GM12878 (cell line): Measurements from ENCODE around the gene NDUFS6. TPM values are rescaled to one million over a fixed set of nuclear protein-coding genes. Genes with fewer than 3 reads are reported as not detected.

ENCODE experiments used
- ATAC-seq: fragments of 200-7000 bp; cut with Tn5 transposase; 3 replicates; pipeline ENCODE4 v1.9.1; 2020; ENCODE audit warnings: mild to moderate bottlenecking, moderate library complexity
- BruUV-seq: library from RNA; stranded (reverse); fragments of 400-500 nt; replicated peaks from 2 replicates; lab custom pipeline; 2021; lab: Mats Ljungman, UMichigan
- CTCF ChIA-PET: fragments of 300-600 bp; sonication (Branson Sonifier 250); formaldehyde crosslinking; extraction: SDS; loops from one replicate; lab custom pipeline; 2021; ENCODE audit warnings: inconsistent platforms; lab: Yijun Ruan, JAX
- POLR2A ChIA-PET: fragments of 350-600 bp; formaldehyde crosslinking; extraction: SDS; loops from one replicate; lab custom pipeline; 2021; ENCODE audit warnings: inconsistent platforms; lab: Charles Lee
- RAD21 ChIA-PET: fragments of 300-600 bp; sonication (Branson Sonifier 250); formaldehyde crosslinking; loops from one replicate; lab custom pipeline; 2023; ENCODE audit warnings: antibody characterized with exemption; ENCODE audit not compliant: unreplicated experiment; lab: Charles Lee
- SMC1A ChIA-PET: fragments of 300-600 bp; sonication (Branson Sonifier 250); formaldehyde crosslinking; loops from one replicate; lab custom pipeline; 2023; ENCODE audit not compliant: unreplicated experiment, uncharacterized antibody; lab: Charles Lee
- DNase-seq: peaks from one replicate; pipeline ENCODE4 v3.0.0-alpha.2; 2011; ENCODE audit warnings: low read depth, low spot score
- FAIRE-seq: peaks from 3 replicates; lab custom pipeline; 2011; peaks lifted over from hg19 to GRCh38; lab: Jason Lieb, UNC
- H2AFZ ChIP-seq: 2 replicates; pipeline ENCODE4 v1.6.0; 2011; ENCODE audit warnings: low read depth, low read length, control low read depth; ENCODE audit not compliant: control insufficient read depth
- H3K27ac ChIP-seq: 2 replicates; pipeline ENCODE4 v1.5.1; 2011; ENCODE audit warnings: control low read depth; ENCODE audit not compliant: control insufficient read depth, insufficient read depth
- H3K27me3 ChIP-seq, 2 experiments: replicated peaks in 1 of 2; 2 replicates each; pipeline versions ENCODE4 v1.6.0 to v1.6.1; 2011; ENCODE audit warnings: low read length in 1 of 2; ENCODE audit not compliant: control insufficient read depth in 2 of 2, insufficient read depth in 2 of 2
- H3K36me3 ChIP-seq, 2 experiments: 2 replicates each; pipeline ENCODE4 v1.5.1; 2011; ENCODE audit warnings: low read length in 1 of 2; ENCODE audit not compliant: control insufficient read depth in 2 of 2, insufficient read depth in 2 of 2
- H3K4me1 ChIP-seq: 2 replicates; pipeline ENCODE4 v1.6.1; 2011; ENCODE audit warnings: mild to moderate bottlenecking, low read length, moderate library complexity, mixed read lengths; ENCODE audit not compliant: control insufficient read depth, insufficient read depth
- H3K4me2 ChIP-seq: 2 replicates; pipeline ENCODE4 v1.6.0; 2011; ENCODE audit warnings: control low read depth; ENCODE audit not compliant: control insufficient read depth, insufficient read depth
- H3K4me3 ChIP-seq: fragments of 200-600 bp; sonication (generic); 2 replicates; pipeline ENCODE4 v1.5.1; 2016
- H3K79me2 ChIP-seq: 2 replicates; pipeline ENCODE4 v1.6.0; 2011; ENCODE audit warnings: low read length; ENCODE audit not compliant: control insufficient read depth, insufficient read depth
- H3K9ac ChIP-seq: 2 replicates; pipeline ENCODE4 v1.8.0; 2011; ENCODE audit warnings: low read length, control low read depth, mixed read lengths; ENCODE audit not compliant: control insufficient read depth, insufficient read depth
- H3K9me3 ChIP-seq: replicated peaks from 3 replicates; pipeline ENCODE4 v1.5.1; 2011; ENCODE audit warnings: mild to moderate bottlenecking, low read length; ENCODE audit not compliant: control insufficient read depth, insufficient read depth
- H4K20me1 ChIP-seq: 2 replicates; pipeline ENCODE4 v1.6.0; 2011; ENCODE audit not compliant: control insufficient read depth, insufficient read depth
- BHLHE40 ChIP-seq, 2 experiments: fragments of 450-650 bp in 1 of 2; IDR thresholded peaks; 2 replicates each; pipeline ENCODE4 v1.6.1; 2011 to 2017; ENCODE audit warnings: low read depth in 2 of 2, borderline replicate concordance in 1 of 2, improper control_type of control experiment in 1 of 2, low read length in 1 of 2, mild to moderate bottlenecking in 1 of 2
- CHD2 ChIP-seq: IDR thresholded peaks from 2 replicates; pipeline ENCODE4 v1.6.1; 2011; ENCODE audit warnings: low read depth, low read length, improper control_type of control experiment, borderline replicate concordance
- EP300 ChIP-seq, 2 experiments: fragments of 150-350 bp in 1 of 2; IDR thresholded peaks; 2 replicates each; pipeline ENCODE4 v1.6.1; 2011 to 2012; ENCODE audit warnings: low read depth in 2 of 2, low read length in 2 of 2, borderline replicate concordance in 1 of 2, improper control_type of control experiment in 1 of 2, inconsistent platforms in 1 of 2; ENCODE audit not compliant: control insufficient read depth in 1 of 2
- HCFC1 ChIP-seq: fragments of 150-350 bp; IDR thresholded peaks from 2 replicates; pipeline ENCODE4 v1.6.1; 2014; ENCODE audit warnings: low read length
- NFYA ChIP-seq: IDR thresholded peaks from 2 replicates; pipeline ENCODE4 v1.6.1; 2011; ENCODE audit warnings: low read depth, mild to moderate bottlenecking, low read length, improper control_type of control experiment, borderline replicate concordance
- NFYB ChIP-seq: IDR thresholded peaks from 2 replicates; pipeline ENCODE4 v1.6.1; 2011; ENCODE audit warnings: low read depth, mild to moderate bottlenecking, low read length, improper control_type of control experiment, moderate library complexity; ENCODE audit not compliant: insufficient read depth
- NKRF ChIP-seq: fragments of 450-650 bp; conservative IDR thresholded peaks from 2 replicates; pipeline ENCODE4 v1.6.1; 2017; ENCODE audit warnings: mild to moderate bottlenecking, moderate library complexity
- PKNOX1 ChIP-seq: fragments of 450-650 bp; IDR thresholded peaks from 2 replicates; pipeline ENCODE4 v1.6.1; 2016; ENCODE audit warnings: mild to moderate bottlenecking
- SPI1 ChIP-seq: IDR thresholded peaks from 2 replicates; pipeline ENCODE4 v1.6.1; 2011; ENCODE audit warnings: low read depth, mild to moderate bottlenecking, low read length, moderate library complexity, borderline replicate concordance; ENCODE audit not compliant: insufficient read depth
- SREBF2 ChIP-seq: IDR thresholded peaks from 2 replicates; pipeline ENCODE4 v1.6.1; 2012; ENCODE audit warnings: mild to moderate bottlenecking, low read length
- YBX1 ChIP-seq: fragments of 450-650 bp; IDR thresholded peaks from 2 replicates; pipeline ENCODE4 v1.6.1; 2016; ENCODE audit warnings: antibody characterized with exemption
- ZNF592 ChIP-seq: fragments of 450-650 bp; IDR thresholded peaks from 2 replicates; pipeline ENCODE4 v1.6.1; 2017; ENCODE audit warnings: mild to moderate bottlenecking, moderate library complexity
- WGBS: methylation state at CpG from one replicate; pipeline ENCODE4 v1.1.6; 2016; ENCODE audit warnings: low lambda C conversion rate; ENCODE audit not compliant: insufficient replicate concordance, insufficient coverage; ENCODE audit errors: missing lambda C conversion rate; 5-methylcytosine and 5-hydroxymethylcytosine counted together
- in situ Hi-C: fragments of 300-500 bp; cut with MboI; formaldehyde crosslinking; loops from 9 replicates; pipeline ENCODE4 v1.14.3; 2018; ENCODE audit warnings: mixed read lengths
- intact Hi-C: fragments of 100-400 bp; cut with micrococcal nuclease; formaldehyde crosslinking; loops from one replicate; pipeline ENCODE4 v1.14.2; 2022; ENCODE audit not compliant: unreplicated experiment
- polyA plus RNA-seq, 11 experiments: library from polyadenylated mRNA; depleted of rRNA in 4 of 11; unstranded in 6 of 11; stranded (reverse) in 5 of 11; fragments of >200 nt; fragmentation: Nextera tagmentation in 4 of 11; fragmentation: Illumina TruSeq in 1 of 11; extraction: Ambion mirVana in 4 of 11; extraction: Trizol in 1 of 11; gene quantifications; 1 replicate in 1 of 11; 2 replicates in 10 of 11; pipeline versions ENCODE4 v1.2.1 to v1.2.3, GENCODE V29; 2011 to 2016; ENCODE audit warnings: inconsistent platforms in 2 of 11, missing spikeins in 2 of 11, low read depth in 1 of 11
- total RNA-seq, 4 experiments: library from RNA; depleted of rRNA in 3 of 4; stranded (reverse); fragments of >200 nt in 3 of 4; fragmentation: Illumina TruSeq in 1 of 4; extraction: Trizol in 1 of 4; gene quantifications; 2 replicates each; pipeline versions ENCODE4 v1.2.1 to v1.2.3, GENCODE V29; 2013 to 2021

Gene NDUFS6
- total and polyA plus RNA-seq, 10 of the 15 experiments (the other 5 are each of a cell fraction or from before 2014, with no cell fraction given) = 20.7 to 213 (median 58.3) TPM

GRCh38 chr5:1853531-1853930 lies 52.3 kb downstream of the NDUFS6 start:
- ChIA-PET CTCF (no interaction called here), SMC1A (no interaction called here), POLR2A (no interaction called here), RAD21 (no interaction called here)
- TF ChIP-seq BHLHE40 (IDR thresholded peaks at IDR 0.05; ENCODE audit: borderline replicate concordance in 1 of 2, low read depth in 2 of 2, low read length in 1 of 2) (no peak), NFYB (no peak), NKRF (no peak), HCFC1 (no peak), ZNF592 (no peak), PKNOX1 (no peak), SPI1 (no peak), YBX1 (no peak), CHD2 (no peak), NFYA (no peak), EP300 (IDR thresholded peaks at IDR 0.05; ENCODE audit: borderline replicate concordance in 1 of 2, control insufficient read depth in 1 of 2, low read depth in 2 of 2, low read length in 2 of 2) (no peak), SREBF2 (no peak)
- Histone ChIP-seq H3K9me3 (no peaks in the 10 kb centered on the region), H3K9ac (no peak overlapping the region), H3K4me2 (no peak overlapping the region), H3K79me2 (no peaks in the 10 kb centered on the region), H4K20me1 (no peaks in the 10 kb centered on the region), H3K4me1 (no peaks in the 10 kb centered on the region), H3K36me3 (no peaks in the 10 kb centered on the region), H3K27ac (no peak overlapping the region), H3K4me3 (no peak overlapping the region), H2AFZ (no peak overlapping the region), H3K27me3 (no peaks in the 10 kb centered on the region; a peak in 3 of 4 replicates)
- WGBS = 46% methylated on average over 8 of the region's 8 CpGs
- no TSS peak for BruUV-seq
- FAIRE-seq = no peak
- no peak for ATAC-seq
- intact Hi-C loops (no loop called here), in situ Hi-C loops (no loop called here)
- DNase-seq = no peak
